Fibroblast of skin of left quadriceps (primary cell): ENCODE measurements around the gene PRTFDC1.
"Not testable (repeated sequence)": the region's sequence is repeated elsewhere in the genome, so short reads cannot be mapped to it uniquely, and the experiment has no call there.

Experiments
- DNase-seq, 2 experiments: peaks; one replicate each; pipeline ENCODE4 v3.0.0-alpha.2; 2013; ENCODE audit warnings: low read depth in 2 of 2

Gene PRTFDC1, protein sequence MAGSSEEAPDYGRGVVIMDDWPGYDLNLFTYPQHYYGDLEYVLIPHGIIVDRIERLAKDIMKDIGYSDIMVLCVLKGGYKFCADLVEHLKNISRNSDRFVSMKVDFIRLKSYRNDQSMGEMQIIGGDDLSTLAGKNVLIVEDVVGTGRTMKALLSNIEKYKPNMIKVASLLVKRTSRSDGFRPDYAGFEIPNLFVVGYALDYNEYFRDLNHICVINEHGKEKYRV

DNA sequence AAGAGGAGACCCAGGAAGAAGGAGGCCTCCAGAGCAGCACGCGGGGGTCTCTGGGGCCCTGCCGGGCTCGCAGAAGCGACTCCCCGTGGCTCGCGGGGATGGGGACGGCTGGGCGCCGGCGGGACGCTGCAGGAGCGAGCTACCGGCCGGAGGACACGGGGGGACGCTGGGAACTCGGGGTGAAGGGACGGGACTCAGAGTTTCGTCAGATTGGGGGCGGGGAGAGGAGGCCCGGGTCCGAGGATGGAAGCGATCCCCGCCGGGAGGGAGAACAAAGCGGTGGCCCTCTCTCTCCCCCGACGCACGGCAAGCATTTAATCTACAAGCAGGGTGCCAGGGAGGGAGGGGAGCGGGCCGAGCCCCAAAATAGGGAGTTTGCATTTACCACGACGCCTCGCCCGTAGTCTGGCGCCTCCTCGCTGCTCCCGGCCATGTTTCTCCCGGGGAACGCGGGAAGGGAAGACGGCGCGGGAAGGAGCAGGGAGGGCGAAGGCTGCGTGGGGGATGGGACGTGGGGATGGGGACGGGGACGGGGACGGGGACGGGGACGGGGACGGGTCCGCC lies at the start of gene PRTFDC1:
Gene PRTFDC1 (minus strand): TSS at position 464 of the 564 bp plus-strand sequence. CDS start 31 bp downstream, at position 433.
- no peak for DNase-seq

DNA sequence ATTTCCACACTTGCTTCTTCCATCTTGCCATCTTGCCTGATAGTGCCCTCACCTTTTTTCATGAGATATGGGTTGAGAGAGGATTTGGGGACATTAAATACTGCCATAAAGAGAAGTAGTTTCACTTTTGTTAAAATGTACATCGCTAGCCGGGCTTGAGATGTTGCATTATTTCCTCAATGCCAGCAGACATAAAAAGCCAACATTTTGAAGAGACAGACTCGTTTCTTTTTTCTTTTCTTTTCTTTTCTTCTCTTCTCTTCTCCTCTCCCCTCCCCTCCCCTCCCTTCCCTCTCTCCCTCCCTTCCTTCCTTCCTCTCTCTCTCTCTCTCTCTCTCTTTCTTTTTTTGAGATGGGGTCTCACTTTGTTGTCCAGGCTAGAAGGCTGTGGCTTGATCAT lies 45.6 kb upstream of the PRTFDC1 start:
- no peak for DNase-seq

DNA sequence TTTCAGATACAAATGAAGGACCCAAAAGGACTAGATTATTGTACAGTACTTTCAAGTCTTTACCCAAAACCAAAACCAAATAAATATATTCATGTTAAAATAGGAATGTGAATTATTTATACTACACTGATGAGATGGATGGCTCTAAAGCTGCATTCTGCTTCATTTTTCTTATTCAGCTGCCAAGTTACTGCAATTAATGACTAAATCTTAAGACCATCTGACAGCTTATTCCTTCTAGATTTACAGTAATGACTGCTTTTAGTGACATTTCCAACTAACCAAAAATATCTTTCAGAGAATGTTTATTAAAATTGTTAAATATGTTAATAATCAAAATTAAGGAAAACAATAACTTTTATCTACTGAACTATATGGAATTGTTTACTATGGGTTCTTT lies 42.7 kb upstream of the PRTFDC1 start:
- DNase-seq: no peak

DNA sequence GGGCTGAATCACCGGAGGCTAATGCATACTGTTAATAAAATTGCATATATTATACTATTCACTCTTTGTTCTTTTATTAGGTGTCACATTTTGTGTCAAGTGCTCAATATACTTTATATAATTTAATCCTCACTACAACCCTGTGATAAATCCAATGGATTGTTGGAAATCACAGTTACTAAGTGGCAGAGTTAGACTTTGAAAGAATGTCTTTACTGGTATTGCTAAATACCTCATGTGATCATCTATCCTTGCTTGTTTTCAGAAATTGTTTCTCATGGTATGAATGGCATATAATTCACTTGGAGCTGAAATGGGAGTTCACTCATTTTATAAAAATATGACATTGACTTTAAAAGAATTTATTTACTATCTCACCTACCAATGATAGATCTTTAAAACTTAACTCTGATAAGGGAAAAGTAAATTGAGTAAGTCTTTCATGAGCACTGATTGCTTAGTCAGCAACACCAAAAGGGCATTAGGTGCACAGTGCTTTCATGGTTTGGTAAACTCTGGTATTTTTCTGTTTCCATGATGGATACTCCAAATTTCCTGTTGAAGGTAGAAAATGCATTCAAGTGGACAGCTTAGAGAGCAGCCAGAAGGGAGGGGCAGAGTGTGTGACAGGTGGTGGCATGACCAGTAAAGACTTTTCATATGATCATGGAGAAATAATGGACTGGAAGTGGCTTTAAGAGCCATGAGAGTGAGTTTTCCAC lies 41.0 kb upstream of the PRTFDC1 start:
- no peak for DNase-seq

DNA sequence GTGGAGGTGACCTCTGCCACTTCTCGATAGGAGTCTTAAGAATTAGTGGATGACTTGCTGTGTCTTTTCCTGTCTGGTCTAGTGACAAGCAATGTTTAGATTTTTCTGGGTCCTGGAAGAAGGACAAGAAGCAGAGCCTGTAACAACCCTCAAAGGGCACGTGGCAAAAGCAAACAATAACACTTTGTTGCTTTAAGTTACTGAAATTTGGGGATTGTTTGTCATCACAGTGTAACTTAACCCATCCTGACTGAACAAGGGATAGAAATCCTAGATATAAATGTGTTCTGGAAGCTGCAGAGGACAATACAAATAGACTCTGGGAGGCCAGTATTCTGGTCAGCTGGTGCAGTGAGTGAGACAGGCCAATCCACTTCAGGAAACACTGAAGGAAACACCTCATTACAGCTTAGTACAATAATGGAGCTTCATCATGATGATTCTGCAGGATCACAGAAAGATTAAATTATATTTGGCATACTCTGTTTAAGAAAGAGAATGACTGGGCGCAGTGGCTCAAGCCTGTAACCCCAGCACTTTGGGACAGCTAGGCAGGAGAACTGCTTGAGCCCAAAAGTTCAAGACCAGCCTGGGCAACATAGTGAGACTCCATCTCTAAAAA lies 40.2 kb upstream of the PRTFDC1 start:
- no peak for DNase-seq

DNA sequence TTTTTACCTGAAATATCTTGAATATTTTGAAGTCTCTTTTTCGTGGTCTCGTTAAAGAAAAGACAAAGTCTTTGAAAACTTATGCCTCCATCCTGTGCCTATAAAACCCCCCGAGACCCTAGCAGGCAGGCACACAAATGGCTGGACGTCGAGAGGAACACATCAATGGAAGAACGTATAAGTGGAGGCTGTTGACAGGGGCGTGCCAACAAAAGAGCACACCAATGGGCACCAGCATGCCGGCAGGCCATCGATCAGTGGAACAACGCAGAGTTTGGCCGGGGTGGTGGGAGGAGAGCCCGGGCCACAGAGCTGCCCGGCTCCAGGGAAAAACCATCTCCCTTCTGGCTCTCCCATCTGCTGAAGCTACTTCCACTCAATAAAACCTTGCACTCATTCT lies 38.9 kb upstream of the PRTFDC1 start:
- no peak for DNase-seq

DNA sequence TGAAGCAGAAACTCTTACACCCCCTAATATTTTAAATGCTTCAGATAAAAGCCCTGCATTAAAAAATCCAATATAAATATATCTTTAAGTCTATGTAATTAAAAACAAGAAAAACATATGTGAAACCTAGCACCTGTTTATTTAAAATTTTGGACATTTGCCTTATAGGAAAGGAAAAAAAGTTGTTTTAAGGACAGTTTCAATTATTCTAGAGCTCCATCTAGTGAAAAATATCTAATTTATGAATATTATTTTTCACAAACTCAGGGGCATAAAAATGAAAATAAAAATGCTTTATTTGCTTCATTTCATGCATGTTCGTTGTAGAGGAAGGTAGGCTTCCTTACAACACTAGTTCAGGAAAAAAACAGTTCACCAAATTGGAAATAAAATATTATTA lies 37.5 kb upstream of the PRTFDC1 start:
- no peak for DNase-seq

DNA sequence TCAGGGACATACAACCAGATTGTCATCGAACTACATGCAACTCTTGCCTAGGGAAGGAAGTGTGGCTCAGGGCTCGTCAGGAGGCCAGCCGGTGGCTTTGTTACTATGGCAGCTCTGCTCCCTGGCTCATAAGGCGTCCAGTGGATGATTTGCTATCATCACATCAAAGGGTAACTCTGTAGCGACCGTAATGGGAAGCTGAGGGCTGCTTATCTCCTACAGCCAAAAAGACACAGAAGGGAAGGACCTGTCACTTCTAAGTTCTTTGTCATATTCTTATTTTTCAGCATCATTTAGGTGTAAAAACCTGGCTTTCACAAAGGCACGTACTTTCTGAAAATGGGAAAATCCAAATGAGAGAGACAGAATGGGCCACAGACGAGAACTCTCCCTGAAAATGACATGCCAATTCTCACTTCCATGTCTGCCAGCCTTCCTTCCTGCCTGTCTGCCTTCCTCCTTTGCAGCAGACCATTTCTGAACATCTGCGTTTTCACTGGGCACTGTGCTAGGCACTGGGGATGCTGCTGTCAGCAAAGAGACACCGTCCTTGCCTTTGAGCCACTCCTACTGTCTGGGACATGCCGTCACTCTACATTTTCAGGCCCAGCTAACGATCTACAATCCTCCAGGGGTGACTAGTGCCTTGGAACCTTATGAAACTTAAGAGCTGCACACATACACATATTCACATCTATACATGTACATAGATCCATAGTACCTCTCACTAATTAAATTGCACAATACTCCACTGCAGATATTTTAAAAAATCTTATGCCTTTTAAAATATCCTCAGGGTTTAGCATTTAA lies 36.6 kb upstream of the PRTFDC1 start:
- no peak for DNase-seq

DNA sequence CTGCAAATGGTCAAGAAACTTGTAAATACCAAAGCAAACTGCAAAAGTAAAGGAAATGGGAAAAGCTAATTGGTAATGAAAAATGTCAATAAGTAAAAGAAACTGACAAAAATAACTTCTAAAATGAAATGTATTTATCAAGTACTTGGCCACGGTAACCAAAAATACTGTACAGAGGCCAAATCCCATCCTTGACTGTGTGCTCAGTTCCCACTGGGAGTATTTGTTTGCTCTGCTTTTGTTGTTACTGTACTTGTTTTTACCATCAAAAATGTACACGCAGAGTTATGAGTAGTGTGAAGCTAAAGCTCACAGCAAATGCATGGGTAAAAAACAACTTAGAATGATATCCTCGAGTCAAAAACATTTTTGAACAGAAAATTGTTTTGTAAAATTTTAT lies 32.5 kb upstream of the PRTFDC1 start:
- DNase-seq: no peak

DNA sequence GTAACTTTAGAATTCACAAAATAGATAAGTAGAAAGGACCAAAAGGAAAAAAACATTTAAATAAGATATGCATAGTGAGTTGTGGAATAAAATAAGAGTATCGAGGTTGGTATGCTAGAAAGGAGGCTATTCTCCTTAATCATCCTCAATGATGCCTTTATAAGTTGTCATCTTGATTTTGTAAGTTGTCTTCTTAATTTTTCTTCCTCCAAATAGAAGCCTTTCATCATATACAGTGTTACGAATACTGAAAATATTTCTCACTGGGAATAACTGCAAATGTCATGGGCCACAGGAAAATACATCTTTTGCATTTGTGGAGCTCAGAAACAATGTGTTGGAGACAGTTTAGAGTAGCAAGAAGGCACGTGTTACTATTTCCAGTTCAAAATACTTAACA lies 31.5 kb upstream of the PRTFDC1 start:
- no peak for DNase-seq

DNA sequence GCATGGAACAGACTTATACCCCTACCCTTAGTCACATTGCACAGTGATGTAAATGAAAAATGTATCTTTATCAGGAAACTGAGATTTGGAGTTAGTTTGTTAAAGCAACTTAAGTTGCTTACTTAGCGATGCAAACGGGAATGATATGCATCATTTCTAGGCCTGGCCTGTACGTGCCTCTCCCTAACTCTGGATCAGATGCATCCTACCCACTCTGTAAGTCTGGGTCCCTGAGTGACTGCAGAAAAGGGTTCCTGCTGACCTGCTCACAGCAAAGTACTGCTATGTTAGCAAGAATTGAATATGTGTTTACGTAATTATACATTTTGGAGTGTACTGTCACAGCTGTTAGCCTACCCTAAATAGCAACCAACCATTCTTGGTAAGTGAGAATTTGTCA lies 30.7 kb upstream of the PRTFDC1 start:
- DNase-seq: no peak

DNA sequence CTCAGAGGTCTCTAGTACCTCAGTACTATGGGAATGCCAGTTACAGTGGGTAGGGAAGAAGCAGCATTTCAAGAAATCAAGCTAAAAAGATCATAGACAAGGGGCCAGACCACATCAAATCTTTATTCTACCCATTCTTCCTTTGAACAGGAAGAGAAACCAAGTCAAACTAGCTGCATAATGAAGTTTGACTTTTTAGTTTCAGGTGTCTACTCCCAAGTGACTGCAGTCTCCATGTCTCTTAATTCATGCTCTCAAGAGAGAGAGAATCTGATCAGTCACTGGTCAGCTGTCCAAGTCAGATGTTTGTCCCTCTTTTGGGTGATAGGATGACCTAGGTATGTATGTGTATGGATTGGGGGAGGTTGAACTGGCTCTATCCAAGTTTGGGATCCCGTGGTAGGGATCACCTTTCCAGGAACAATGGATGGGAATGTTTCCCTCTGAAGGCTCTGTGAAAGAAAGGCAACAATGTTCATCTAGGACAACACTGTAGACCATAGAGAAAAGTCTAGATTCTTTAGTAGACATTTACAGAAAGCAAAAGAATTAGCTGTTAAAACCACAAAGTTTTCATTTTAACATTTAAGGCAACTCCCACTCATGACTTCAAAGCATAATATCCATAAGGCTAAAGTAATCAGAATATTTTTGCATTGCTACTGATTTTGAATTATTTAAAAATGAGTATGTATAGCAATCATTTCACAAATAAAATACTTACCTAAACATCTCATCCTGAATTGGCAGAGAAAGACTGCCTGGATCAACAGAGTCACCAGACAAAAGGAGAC lies 30.1 kb upstream of the PRTFDC1 start:
- no peak for DNase-seq

DNA sequence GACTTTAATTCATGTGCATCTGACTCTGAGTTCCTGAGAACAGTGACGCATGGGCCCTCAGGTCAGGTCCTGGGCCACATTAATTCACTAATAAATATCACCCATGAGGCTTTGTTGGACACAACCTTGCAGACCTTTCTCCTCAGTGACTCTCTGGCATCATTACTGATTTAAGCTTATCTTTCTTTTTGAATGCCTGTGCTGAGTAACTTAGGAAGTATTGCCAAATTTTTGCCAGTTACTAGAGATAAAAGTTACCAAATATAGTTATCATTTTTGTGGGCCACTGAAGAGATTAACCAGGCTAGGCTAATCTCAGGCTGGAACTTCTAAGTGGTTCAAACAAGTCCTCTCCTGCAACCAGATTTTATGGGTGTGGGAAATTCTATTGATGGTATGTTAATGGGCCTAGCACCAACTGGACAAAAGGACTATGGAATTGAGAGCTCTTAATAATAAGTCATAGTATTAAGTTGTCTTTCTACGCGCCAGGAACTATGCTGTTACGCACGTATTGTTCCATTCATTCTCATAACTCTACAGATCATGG lies 28.8 kb upstream of the PRTFDC1 start:
- no peak for DNase-seq

DNA sequence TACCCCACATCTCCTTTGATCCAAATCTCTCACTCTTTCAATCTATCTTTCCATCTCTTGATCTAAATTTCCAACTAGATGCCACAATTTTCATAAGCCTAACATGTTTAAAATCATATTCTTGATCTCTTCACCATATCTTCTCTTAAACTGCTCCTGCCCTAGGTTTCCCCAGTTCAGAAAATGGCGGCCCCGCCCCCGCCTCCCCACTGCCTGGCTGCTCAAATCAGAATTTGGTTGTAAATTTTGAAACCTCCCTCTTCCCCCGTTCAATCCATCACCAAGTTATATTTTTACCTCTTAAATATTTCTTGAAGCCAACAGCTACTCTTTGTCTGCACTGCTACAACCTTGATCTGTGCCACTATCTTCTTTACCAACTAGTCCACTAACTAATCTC lies 27.3 kb upstream of the PRTFDC1 start:
- DNase-seq: no peak

DNA sequence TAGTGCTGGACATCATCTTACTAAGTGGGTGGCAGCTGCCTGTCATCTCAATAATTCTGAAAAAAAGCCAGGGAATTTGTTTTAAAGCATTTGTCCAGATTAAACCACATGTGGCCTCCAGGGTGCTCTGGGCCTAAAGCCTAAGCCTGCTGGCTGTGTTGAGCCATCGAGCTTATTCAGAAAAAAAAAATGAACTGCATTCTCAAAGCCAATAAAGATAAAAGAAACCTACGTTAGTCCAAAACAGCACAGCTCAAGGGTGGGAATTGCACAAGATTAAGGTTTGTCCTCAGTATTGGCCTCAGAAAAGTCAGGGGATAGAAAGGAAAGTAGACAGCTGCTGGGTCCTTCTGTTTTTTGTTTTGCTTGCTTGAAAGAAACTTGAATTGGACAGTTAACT lies 22.6 kb upstream of the PRTFDC1 start:
- peak; percentile 43 to 51 for DNase-seq

DNA sequence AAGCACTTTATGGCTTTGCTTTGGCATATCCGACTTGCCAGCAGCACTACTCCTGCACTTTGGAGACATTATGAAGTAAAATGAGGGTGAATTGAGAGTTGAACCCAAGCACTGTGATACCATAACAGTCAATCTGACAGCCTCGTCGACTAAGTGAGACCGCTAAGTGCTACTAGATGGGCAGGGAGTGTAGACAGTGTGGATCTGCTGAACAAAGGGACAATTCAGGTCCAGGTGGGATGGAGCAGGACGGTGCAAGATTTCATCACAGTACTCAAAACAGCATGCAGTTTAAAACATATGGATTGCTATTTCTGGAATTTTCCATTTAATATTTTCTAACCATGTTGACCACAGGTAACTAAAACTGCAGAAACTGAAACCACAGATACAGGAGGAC lies 20.8 kb upstream of the PRTFDC1 start:
- DNase-seq: no peak

DNA sequence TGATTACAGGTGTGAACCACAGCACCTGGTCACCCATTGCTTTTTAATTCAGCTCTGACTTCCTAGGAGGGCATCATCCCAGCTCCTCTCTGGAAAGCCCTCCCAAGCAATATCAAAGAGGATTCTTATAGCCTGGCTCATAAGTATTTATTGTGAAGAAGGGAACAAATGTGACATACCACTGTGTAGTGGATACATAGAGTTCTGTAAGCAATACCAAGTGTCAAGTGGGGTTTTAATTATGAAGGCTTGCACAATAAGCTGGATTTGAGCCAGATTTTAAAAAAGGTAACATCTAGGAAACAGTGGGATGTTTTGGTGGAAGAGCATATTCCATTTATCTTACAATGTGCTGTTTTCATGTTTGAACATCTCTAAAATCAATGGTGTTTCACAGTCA lies 19.0 kb upstream of the PRTFDC1 start:
- DNase-seq: no peak

DNA sequence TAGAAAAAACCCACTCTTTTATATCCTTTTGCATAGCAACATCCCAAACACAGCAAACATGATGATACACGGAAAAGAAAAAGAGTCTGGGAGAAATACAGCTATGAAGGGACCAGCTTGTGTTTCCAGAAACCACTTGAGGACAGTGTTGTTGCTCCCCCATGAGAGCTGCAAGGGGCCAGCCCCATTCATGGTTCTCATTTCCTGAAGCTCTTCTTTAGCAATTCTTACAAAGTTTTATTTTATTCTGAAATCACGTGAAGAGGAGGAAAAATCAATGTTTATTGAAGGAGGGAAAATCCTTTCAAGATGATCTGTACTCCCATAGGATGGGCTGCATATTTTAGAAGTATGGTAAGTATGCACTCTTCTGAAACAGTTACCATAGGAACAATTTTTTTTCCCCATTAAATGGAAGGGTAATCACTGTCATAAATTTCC lies 17.5 kb upstream of the PRTFDC1 start:
- DNase-seq: peak; percentile 49 to 59

DNA sequence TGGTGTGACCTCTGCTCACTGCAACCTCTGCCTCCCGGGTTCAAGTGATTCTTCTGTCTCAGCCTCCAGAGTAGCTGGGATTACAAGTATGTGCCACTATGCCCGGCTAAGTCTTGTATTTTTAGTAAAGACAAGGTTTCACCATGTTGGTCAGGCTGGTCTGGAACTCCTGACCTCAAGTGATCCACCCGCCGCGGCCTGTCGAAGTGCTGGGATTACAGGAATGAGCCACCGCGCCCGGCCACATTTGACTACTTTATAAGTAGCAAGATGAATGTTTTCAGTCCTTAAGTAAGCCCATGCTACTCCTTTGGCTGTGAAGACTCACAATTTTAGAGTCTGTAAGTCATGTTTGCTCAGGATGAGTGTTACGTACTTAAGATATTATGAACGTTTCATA lies 16.5 kb upstream of the PRTFDC1 start:
- not testable (repeated sequence) for DNase-seq

DNA sequence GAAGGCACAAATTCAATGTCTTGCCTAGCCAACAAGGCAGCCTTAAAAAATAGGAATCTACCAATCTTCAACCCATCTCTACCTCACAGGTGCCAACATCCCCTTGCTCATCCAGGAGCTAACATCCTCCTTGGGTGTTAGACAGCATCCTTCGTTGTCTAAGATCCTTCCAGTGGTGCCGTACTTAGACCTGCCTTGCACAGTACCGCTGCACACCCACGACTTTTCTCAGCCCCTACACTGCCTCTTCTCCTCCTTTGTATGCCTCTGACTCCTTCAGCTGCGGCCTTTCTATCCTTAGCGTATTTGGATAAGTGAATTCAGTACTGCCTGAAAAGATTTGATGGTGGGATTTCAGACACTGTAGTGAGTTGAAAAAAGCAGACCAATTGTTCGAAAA lies 15.9 kb upstream of the PRTFDC1 start:
- no peak for DNase-seq

DNA sequence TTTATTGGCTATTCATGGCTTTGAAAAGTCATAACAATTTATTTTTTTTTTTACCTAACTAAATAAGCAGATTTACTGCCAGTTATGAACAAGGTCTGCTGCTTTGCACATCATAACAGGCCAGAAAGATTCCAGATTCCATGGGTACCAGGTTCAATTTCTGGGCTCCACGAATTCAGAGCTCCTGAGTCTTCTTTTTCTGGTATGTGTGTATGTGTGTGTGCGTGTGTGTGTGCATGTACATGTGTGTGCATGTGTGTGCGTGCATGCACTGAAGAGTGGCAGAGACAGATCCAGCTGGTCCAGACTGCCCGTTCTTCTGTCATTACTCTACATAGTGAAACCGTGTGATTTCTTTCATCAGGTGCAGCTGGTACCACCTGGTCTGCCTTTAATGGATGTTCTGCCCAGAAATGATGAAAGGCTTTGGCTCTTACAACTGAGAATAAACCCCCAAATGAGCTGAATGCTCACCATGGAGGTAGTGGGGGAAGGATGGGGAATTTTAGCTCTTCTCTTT lies 14.6 kb upstream of the PRTFDC1 start:
- no peak for DNase-seq
